ENCODE measurements around the gene UTS2R.
A peak's percentile ranks its signal among the peaks of the same experiment; 100 is the strongest.
"Not testable (repeated sequence)": the region's sequence is repeated elsewhere in the genome, so short reads cannot be mapped to it uniquely, and the experiment has no call there.

Gene UTS2R

DNA sequence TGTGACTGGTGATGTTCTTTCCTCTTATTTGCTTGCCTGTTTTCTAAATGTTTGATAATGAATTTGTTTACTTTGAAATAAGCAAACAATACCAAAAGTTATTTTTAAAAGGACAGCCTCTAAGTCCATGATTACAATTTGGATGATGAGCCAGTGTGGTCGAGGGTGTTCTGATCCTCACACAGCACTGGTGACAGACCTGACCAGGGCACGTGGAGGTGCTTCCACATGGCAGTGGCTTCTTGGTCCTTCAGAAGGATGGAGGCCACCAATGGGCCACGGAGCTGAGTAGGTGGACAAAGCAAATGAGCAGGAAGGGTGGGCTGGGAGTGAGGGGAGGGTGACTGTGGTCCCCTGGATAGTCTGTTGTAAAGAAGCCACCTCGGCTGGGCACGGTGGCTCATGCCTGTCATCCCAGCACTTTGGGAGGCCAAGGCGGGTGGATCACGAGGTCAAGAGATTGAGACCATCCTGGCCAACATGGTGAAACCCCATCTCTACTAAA is 16.7 kb upstream of the UTS2R start:
- DNase-seq (ENCODE audit: low read depth, low spot score), result no peak

DNA sequence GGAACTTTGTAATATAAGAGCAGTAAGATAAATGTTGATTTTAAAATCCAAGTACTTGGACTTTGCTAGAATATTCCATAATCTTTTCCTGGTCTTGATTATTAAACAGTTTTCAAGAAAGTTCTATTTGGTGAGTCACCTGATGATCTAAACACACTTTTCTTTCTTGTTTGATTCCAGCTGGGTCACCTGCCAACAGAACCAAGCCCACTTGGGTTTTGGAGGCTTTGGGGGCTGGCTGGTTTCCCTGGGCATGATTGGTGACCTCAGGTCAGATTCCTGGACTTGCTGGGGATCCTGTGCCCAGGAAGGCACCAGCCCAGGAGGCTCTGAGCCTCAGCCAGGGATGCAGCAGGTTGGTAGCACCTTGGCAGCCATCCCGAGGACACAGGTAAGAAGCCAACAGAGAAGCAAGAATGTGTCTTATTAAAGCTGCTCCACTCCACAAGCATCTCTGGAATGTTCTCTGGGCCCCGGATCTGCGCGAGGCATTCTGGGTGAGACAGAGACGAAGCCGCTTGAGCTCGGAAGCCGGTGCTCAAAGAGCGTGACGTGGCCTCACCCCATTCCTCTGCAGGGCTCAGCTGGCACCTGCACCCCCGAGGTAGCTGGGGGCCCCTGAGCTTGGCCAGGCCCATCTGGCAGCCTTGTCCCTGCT is 15.7 kb upstream of the UTS2R start:
- peak; percentile 86 for DNase-seq (ENCODE audit: low read depth, low spot score)

DNA sequence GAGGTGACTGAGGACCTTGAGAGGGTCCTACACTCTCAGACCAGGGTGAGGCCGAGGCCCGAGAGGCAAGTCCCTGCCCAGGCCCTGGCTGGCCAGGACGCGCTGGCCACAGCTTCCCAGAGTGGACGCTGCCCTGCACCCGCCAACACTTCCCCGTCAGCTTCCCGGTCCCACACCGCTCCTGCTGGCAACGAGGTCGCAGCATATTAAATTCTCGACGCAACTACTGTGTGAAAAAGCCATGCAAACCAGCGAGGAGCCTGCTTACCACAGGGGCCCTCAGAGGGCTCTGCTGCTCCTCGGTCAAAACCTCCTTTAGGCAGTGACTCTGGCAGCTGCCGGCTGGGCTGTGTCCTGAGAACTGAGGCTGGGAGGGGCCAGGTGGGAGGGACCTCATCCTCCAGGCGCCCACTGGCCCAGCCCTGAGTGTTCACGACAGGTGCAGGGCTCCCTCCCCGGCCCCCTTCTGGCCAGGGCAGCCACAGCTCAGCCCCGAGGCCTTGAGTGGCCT is 14.7 kb upstream of the UTS2R start:
- no peak for DNase-seq (ENCODE audit: low read depth, low spot score)

DNA sequence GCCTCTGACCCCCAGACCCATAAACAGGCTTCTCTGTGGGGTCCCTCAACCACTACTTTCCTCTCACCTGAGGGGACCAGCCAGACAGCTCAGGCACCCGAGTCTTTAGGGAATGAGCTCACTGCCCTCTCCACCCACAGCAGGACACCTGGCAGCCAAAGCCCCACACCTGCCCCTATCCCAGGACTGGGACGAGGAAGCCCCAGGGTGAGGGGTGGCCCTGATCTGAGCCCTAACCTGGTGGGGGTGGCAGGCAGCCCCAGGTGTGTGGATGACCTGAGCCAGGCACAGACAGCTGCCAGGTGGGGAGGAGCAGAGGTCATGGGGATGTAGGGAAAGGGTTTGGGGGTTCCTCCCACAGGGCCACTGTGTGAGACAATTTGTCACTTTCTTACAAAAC is 14.2 kb upstream of the UTS2R start:
- no peak for DNase-seq (ENCODE audit: low read depth, low spot score)

DNA sequence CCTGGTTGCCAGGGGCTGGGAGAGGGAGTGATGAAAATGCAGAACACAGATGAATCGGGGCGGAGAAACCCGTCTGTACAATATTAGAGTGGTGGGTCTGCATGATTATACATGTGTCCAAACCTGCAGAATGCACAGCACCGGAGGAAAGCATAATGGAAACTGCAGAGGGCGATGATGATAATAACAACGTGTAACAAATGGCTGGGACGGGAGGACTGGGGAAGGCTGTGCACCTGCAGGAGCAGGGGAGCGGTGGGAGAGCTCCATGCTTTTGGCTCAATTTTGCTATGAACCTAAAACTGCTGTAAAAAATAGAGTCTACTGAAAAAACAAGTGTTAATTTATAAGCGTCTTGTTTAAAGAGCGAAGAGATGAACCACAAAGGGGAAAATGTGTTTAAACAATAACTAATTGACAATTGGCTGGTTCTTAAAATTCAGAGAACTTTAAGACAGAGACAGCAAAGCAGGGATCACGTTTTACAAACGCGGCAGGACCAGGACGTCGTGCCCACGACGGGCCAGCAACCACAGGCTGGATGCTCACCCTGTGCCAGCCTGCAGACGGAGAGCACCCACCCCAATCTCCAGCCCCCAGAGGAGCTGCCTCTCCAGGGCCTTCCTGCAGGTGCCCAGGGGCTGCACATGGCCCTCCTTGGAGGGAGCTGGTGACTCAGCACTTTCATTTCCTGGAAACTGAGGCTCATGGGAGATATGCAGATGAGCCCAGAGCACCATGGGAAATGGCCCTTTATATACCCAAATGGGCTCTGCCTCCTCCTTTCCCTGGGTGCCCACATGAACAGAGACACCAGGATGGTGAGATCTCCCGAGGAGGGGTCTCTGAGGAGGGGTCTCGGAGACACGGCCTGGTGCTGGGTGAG is 12.9 kb upstream of the UTS2R start, which contains the start of gene TEX19:
TSS of gene TEX19 (plus strand) at position 783 of the 886 bp plus-strand sequence. CDS start 2,904 bp downstream, outside the sequence.
- DNase-seq (ENCODE audit: low read depth, low spot score), result no peak

DNA sequence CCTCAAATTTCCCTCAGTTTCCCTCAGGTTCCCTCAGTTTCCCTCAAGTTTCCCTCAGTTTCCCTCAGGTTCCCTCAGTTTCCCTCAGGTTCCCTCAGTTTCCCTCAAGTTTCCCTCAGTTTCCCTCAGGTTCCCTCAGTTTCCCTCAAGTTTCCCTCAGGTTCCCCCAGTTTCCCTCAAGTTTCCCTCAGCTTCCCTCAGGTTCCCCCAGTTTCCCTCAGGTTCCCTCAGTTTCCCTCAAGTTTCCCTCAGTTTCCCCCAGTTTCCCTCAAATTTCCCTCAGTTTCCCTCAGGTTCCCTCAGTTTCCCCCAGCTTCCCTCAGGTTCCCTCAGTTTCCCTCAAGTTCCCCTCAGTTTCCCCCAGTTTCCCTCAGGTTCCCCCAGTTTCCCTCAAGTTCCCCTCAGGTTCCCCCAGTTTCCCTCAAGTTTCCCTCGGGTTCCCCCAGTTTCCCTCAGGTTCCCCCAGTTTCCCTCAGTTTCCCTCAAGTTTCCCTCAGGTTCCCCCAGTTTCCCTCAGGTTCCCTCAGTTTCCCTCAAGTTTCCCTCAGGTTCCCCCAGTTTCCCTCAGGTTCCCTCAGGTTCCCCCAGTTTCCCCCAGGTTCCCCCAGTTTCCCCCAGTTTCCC is 12.0 kb upstream of the UTS2R start:
- DNase-seq (ENCODE audit: low read depth, low spot score), result not testable (repeated sequence)

DNA sequence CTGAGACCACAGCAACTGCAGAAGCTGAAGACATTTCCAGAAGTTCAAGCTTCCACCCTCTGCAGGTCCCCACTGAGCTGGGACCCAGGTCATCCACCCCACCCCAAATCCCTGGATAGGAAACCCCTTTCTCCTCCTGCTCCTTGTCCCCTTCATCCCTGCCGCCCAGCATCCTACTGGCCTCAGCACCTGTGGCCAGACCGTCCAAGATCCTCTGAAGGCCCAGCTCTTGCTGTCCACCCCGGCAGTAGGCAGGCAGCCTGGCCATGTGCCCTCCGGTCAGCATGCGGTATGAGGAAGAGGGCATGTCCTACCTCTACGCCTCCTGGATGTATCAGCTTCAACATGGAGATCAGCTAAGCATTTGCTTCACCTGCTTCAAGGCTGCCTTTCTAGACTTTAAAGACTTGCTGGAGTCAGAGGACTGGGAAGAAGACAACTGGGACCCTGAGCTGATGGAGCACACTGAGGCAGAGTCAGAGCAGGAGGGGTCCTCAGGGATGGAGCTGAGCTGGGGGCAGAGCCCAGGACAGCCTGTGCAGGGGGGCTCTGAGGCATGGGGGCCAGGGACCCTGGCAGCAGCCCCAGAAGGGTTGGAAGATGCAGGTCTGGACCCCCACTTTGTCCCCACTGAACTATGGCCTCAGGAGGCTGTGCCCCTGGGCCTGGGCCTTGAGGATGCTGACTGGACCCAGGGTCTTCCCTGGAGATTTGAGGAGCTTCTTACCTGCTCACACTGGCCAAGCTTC is 9.5 kb upstream of the UTS2R start:
- no peak for DNase-seq (ENCODE audit: low read depth, low spot score)

DNA sequence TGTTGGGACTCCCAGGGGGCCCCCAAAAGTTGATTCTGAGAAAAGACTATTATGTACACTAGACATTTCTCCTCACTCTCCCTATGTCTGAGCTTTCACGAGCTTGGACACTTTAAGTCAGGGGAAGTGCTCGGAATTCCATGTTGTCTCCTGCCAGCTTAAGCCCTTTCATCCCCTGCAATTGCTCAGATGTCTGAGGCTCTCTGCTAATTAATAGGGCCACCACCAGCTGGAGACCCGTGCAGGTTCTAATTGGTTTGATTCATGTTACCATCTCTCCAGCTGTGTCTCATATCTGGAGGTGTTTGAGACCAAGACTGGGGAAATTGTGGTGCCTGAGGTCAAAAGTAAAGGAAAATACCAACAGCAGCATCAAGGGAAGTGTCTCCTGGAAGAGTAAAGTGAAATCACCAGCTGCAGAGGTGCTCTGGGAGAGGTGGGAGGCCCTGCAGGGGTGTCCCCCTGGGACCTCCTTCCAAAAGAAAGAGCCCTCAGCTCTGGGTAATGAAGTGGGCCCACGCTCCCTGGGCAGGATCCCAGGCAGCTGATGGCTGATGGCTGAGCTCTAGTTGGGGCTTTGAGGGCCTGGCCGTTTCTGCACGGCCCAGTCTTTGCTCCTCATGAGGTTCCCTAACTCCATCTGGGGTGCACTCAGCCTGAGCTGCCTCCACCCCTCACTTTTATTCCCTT is 5.8 kb upstream of the UTS2R start:
- DNase-seq (ENCODE audit: low read depth, low spot score), result no peak

DNA sequence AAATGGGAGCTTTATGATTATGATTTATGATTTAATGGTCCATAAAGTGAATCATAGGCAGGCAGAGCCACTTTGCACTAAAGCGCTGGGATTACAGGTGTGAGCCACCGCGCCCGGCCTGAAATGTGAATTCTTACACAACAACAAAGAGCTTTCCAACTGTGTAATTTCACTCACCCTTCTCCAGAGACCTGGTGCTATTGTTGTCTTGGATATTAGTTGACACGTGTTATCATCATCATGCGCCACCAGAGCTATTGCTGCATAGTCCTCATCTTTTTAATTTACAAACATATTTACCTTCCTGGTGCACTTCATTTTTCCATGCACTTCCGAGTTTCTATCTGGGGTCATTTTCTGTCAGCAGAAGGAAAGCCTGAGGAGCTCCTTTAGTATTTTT is 4.8 kb upstream of the UTS2R start:
- no peak for DNase-seq (ENCODE audit: low read depth, low spot score)

DNA sequence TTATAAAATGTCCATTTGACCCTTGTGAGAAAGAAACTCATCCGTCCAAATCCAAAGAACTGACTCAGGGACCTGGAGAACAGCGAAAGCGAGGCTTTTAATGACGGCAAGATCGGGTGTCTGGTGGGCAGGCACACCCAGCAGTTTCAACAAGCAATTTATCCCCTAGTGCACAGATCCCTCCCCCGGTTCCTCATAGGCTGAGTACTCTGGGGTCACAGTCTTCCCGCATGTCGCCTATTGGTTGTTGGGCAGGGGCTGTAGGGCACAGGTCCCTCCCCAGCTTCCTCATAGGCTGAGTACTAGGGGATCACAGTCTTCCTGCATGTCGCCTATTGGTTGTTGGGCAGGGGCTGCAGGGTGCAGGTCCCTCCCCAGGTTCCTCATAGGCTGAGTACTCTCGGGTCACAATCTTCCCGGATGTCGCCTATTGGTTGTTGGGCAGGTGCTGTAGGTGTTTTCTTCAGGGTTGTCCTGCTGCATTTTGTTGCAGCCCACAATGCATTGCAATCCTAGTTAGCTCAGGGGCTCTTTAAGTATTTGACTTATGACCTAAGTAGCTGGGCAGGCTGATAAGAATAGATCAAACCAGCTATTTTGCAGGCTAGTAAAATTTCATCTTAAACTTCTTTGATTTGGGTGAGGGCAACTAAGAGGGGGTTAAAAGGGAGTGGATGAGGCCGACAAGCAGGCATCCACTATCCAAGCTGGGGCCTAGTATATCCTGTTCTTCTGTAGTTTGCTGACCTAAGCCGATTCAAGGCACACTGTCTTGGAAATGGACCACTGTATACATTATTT is 3.6 kb upstream of the UTS2R start:
- DNase-seq (ENCODE audit: low read depth, low spot score), result no peak

DNA sequence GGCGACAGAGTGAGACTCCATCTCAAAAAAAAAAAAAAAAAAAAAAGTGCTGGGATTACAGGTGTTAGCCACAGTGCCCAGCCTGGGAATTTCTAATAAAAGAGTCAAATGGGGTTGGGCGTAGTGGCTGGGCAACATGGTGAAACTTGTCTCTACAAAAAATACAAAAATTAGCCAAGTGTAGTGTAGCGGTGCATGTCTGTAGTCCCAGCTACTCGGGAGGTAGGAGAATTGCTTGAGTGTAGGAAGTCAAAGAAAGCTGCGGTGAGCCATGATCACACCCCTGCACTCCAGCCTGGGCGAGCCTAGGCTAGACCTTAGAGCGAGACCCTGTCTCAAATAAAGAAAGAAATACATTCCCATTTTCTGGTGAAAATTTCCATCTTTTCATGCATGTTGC is 2.4 kb upstream of the UTS2R start:
- no peak for DNase-seq (ENCODE audit: low read depth, low spot score)

DNA sequence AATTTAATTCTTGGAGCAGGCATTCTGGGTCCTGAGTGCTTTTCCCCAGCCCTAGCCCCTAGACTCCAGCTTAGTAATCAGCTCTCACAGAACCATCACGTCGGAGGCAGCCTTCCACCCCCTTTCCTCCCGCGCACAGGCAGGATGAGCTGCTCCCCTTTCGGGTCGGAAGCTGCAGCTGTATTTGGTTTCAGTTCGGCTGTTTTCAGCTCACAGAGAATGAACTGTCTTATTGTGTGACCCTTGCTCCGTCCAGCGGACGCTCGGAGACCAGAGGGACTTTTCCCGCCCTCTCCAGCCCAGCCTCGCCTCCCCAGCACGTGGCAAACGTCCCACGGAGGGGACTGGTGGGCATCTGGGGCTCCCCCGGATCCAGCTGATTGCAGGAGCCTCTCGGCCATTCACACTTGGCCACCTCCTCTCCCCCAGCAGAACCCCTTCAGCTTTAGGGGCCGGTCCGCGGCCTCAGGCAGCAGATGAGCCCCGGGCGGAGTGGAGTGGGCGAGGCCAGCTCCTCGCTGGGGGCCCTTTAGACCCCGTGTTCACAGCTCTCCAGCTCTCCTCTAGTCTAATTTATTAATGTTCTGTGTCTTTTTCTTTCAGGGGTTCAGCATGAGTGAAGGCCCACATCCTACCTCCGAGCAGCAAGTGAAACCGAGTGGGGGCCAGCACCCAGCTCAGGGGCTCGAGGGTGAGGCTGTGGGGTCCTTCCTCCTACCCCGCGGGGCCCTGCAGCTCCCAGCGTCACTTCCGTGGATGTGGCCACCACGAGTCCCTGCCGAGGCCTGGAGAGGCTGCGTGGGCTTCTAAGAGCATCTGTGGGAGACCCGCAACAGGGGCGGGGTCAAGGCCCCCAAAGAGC is 863 bp upstream of the UTS2R start:
- no peak for DNase-seq (ENCODE audit: low read depth, low spot score)

DNA sequence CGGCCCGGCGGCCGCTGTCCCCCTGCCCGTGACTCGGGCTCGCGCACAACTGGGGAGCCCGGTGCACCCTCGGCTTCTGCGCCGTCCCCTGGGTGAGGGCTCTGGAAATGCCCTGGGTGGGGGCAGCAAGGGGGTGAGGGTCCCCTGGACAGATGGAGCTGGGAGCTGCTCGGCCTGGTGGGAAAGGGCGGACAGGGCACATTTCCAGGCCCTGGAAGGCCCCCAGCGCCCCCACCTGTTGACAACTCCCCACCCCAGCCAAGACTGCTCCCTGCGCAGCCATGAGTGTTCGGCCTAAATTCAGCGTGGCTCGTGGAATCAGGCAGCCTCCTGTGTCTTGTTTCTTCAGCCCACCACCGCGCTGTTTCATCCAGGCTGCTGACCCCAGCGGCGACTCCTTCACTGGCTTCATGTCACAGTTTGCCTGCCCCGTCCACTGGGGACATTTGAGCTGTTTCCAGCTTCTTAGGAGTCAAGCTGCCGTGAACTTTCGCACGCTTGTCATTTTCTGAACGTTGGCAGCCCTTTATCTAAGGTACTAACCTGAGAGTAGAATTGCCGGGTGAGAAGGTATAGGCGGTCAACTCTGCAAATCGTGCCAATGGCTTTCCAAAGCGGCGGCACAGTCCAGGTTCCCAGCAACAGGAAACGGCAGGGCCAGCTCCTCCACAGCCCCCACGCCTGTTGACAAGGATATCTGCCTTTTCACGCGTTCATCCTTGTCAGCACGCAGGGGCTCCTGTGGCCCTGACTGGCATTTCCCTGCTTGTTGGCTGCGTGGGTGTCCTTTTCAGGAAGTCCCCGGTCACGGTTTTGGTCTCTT is 895 bp downstream of the UTS2R start:
- no peak for DNase-seq (ENCODE audit: low read depth, low spot score)

DNA sequence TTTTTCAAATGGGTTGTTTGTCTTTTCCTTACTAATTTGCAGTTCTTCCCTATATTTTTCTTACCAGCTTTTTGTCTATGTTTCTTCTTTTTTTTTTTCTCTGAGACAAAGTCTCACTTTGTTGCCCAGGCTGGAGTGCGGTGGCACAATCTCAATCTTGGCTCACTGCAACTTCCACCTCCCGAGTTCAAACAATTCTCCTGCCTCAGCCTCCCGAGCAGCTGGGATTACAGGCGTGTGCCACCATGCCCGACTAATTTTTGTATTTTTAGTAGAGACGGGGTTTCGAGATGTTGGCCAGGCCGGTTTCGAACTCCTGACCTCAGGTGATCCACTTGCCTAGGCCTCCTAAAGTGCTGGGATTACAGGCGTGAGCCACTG is 1.5 kb downstream of the UTS2R start:
- not testable (repeated sequence) for DNase-seq (ENCODE audit: low read depth, low spot score)

DNA sequence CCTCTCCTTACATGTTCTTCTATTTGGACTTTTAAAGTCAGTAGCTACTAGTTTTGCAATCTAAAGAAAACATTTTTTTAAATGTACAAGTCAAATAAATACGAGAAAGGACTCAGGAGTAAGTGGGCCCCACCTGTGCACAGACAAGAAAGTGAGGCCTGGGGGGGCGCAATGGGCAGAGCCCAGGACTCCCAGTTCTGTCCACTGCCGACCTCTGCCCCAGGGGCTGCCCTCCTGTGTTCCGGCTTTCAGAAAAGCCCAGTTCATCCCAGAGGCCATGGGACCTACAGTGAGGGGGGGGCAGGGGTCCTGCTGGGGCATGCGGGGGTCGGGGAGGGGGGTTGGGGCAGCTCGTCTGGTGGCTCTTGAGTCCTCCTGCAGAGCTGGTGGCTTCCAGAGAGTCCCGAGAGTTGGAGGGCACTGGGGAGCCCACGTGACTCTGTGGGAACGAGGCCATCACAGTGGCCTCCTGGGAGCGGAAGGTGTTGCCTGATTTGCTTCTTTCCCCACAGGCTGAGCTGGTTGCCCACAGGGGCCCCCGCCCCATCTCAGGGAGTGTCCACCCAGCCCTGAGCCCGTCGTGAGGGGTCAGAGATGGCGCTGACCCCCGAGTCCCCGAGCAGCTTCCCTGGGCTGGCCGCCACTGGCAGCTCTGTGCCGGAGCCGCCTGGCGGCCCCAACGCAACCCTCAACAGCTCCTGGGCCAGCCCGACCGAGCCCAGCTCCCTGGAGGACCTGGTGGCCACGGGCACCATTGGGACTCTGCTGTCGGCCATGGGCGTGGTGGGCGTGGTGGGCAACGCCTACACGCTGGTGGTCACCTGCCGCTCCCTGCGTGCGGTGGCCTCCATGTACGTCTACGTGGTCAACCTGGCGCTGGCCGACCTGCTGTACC is 2.4 kb downstream of the UTS2R start:
- DNase-seq (ENCODE audit: low read depth, low spot score), result no peak

DNA sequence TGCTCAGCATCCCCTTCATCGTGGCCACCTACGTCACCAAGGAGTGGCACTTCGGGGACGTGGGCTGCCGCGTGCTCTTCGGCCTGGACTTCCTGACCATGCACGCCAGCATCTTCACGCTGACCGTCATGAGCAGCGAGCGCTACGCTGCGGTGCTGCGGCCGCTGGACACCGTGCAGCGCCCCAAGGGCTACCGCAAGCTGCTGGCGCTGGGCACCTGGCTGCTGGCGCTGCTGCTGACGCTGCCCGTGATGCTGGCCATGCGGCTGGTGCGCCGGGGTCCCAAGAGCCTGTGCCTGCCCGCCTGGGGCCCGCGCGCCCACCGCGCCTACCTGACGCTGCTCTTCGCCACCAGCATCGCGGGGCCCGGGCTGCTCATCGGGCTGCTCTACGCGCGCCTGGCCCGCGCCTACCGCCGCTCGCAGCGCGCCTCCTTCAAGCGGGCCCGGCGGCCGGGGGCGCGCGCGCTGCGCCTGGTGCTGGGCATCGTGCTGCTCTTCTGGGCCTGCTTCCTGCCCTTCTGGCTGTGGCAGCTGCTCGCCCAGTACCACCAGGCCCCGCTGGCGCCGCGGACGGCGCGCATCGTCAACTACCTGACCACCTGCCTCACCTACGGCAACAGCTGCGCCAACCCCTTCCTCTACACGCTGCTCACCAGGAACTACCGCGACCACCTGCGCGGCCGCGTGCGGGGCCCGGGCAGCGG is 3.2 kb downstream of the UTS2R start:
- DNase-seq (ENCODE audit: low read depth, low spot score), result no peak

All from astrocyte of the hippocampus (primary cell).